H1 (cell line): Measurements from ENCODE around the gene NCOA5. TPM values are rescaled to one million over a fixed set of nuclear protein-coding genes. Genes with fewer than 3 reads are reported as not detected.
A peak's percentile ranks its signal among the peaks of the same experiment; 100 is the strongest.

Experiments used
- CTCF ChIA-PET: fragments of 300-600 bp; sonication (Branson Sonifier 250); formaldehyde crosslinking; loops from one replicate; lab custom pipeline; 2021; ENCODE audit not compliant: partially characterized antibody; lab: Charles Lee
- POLR2A ChIA-PET: fragments of 300-600 bp; sonication (Branson Sonifier 250); formaldehyde crosslinking; loops from one replicate; lab custom pipeline; 2021; ENCODE audit warnings: inconsistent platforms; ENCODE audit not compliant: partially characterized antibody; lab: Charles Lee
- DNase-seq, 2 experiments: peaks; one replicate each; pipeline versions ENCODE4 v3.0.0 to v3.0.0-alpha.2; 2010 to 2022; ENCODE audit warnings: low spot score in 2 of 2, low read depth in 1 of 2, mixed read lengths in 1 of 2
- FAIRE-seq: peaks from 2 replicates; lab custom pipeline; 2011; peaks lifted over from hg19 to GRCh38; lab: Jason Lieb, UNC
- H2AFZ ChIP-seq: 2 replicates; pipeline ENCODE4 v1.8.1; 2012; ENCODE audit warnings: low read length, inconsistent platforms
- H2AK5ac ChIP-seq: 2 replicates; pipeline ENCODE4 v1.6.1; 2013; ENCODE audit warnings: low read depth, low read length
- H2BK120ac ChIP-seq: replicated peaks from 2 replicates; pipeline ENCODE3; 2013; ENCODE audit warnings: low read depth, low read length, inconsistent platforms
- H2BK12ac ChIP-seq: 2 replicates; pipeline ENCODE4 v1.6.1; 2013; ENCODE audit warnings: low read depth, low read length
- H2BK15ac ChIP-seq: 2 replicates; pipeline ENCODE4 v1.6.1; 2013; ENCODE audit warnings: low read length
- H2BK20ac ChIP-seq: 2 replicates; pipeline ENCODE4 v1.6.1; 2013; ENCODE audit warnings: low read length
- H2BK5ac ChIP-seq: 2 replicates; pipeline ENCODE4 v1.6.1; 2013; ENCODE audit warnings: low read depth, low read length
- H3K14ac ChIP-seq: 2 replicates; pipeline ENCODE4 v1.6.1; 2013; ENCODE audit warnings: inconsistent platforms; ENCODE audit not compliant: insufficient read length
- H3K18ac ChIP-seq: 2 replicates; pipeline ENCODE4 v1.6.1; 2013; ENCODE audit warnings: low read length; ENCODE audit errors: extremely low read depth
- H3K23ac ChIP-seq: 2 replicates; pipeline ENCODE4 v1.6.1; 2013; ENCODE audit warnings: inconsistent platforms; ENCODE audit not compliant: insufficient read length
- H3K23me2 ChIP-seq: 2 replicates; pipeline ENCODE4 v1.6.1; 2013; ENCODE audit warnings: low read depth, low read length
- H3K27ac ChIP-seq: 2 replicates; pipeline ENCODE4 v1.6.1; 2011; ENCODE audit warnings: low read depth, low read length, inconsistent platforms
- H3K27me3 ChIP-seq, 4 experiments: replicated peaks in 1 of 4; 1 replicate in 1 of 4; 2 replicates in 3 of 4; pipeline versions ENCODE4 v1.6.1 to v1.8.1; 2011 to 2013; ENCODE audit warnings: low read length in 3 of 4, mild to moderate bottlenecking in 3 of 4, inconsistent platforms in 2 of 4, mixed read lengths in 2 of 4, moderate library complexity in 1 of 4; ENCODE audit not compliant: control insufficient read depth in 3 of 4, insufficient read depth in 3 of 4; ENCODE audit errors: extremely low read depth in 1 of 4
- H3K36me3 ChIP-seq, 4 experiments: 2 replicates each; pipeline versions ENCODE4 v1.6.1 to v1.8.1; 2011 to 2013; ENCODE audit warnings: mild to moderate bottlenecking in 4 of 4, low read length in 3 of 4, moderate library complexity in 2 of 4, control low read depth in 1 of 4, inconsistent platforms in 1 of 4; ENCODE audit not compliant: insufficient read depth in 4 of 4, control insufficient read depth in 2 of 4
- H3K4ac ChIP-seq: replicated peaks from 2 replicates; pipeline ENCODE3; 2013; ENCODE audit warnings: low read length, low read depth, mixed read lengths, inconsistent platforms; ENCODE audit not compliant: insufficient read length
- H3K4me1 ChIP-seq, 4 experiments: replicated peaks in 1 of 4; 1 replicate in 1 of 4; 2 replicates in 3 of 4; pipeline versions ENCODE4 v1.6.1 to v1.8.1; 2011 to 2013; ENCODE audit warnings: low read length in 3 of 4, inconsistent platforms in 2 of 4, mixed read lengths in 1 of 4; ENCODE audit not compliant: insufficient read depth in 4 of 4, control insufficient read depth in 3 of 4
- H3K4me2 ChIP-seq, 2 experiments: 2 replicates each; pipeline versions ENCODE4 v1.6.1 to v1.8.1; 2011 to 2013; ENCODE audit warnings: low read depth in 2 of 2, low read length in 2 of 2, control low read depth in 1 of 2, inconsistent platforms in 1 of 2, mild to moderate bottlenecking in 1 of 2; ENCODE audit not compliant: insufficient read depth in 1 of 2
- H3K4me3 ChIP-seq, 4 experiments: fragments of 200-600, 300-600 bp in 1 of 4; sonication (generic), shearing (Covaris generic), sonication (Bioruptor Twin) in 1 of 4; 2 replicates each; pipeline versions ENCODE4 v1.5.1 to v1.8.1; 2011 to 2016; ENCODE audit warnings: low read length in 4 of 4, low read depth in 3 of 4, control low read depth in 2 of 4, inconsistent platforms in 2 of 4, mild to moderate bottlenecking in 2 of 4, mixed read lengths in 1 of 4, moderate library complexity in 1 of 4; ENCODE audit not compliant: insufficient read depth in 2 of 4; ENCODE audit errors: extremely low read depth in 1 of 4
- H3K56ac ChIP-seq: replicated peaks from 2 replicates; pipeline ENCODE3; 2013; ENCODE audit warnings: low read depth, mild to moderate bottlenecking, mixed read lengths, low read length, inconsistent platforms; ENCODE audit not compliant: insufficient read length
- H3K79me1 ChIP-seq: 2 replicates; pipeline ENCODE4 v1.6.1; 2013; ENCODE audit warnings: low read depth, low read length, control low read depth
- H3K79me2 ChIP-seq, 2 experiments: 2 replicates each; pipeline versions ENCODE4 v1.6.1 to v1.8.1; 2012 to 2013; ENCODE audit warnings: low read length in 2 of 2, mild to moderate bottlenecking in 2 of 2, inconsistent platforms in 1 of 2; ENCODE audit not compliant: insufficient read depth in 2 of 2, control insufficient read depth in 1 of 2
- H3K9ac ChIP-seq, 4 experiments: replicated peaks in 1 of 4; 1 replicate in 1 of 4; 2 replicates in 3 of 4; pipeline versions ENCODE4 v1.6.1 to v1.8.1; 2011 to 2013; ENCODE audit warnings: low read depth in 3 of 4, low read length in 3 of 4, control low read depth in 2 of 4, mild to moderate bottlenecking in 2 of 4, moderate library complexity in 2 of 4, inconsistent platforms in 1 of 4; ENCODE audit errors: extremely low read depth in 1 of 4
- H3K9me3 ChIP-seq, 2 experiments: 2 replicates each; pipeline versions ENCODE4 v1.6.1 to v1.8.1; 2012 to 2013; ENCODE audit warnings: mild to moderate bottlenecking in 2 of 2, moderate library complexity in 2 of 2, control low read depth in 1 of 2, inconsistent platforms in 1 of 2, low read depth in 1 of 2, low read length in 1 of 2, mixed read lengths in 1 of 2; ENCODE audit not compliant: insufficient read depth in 2 of 2
- H4K20me1 ChIP-seq, 2 experiments: replicated peaks in 1 of 2; 2 replicates each; pipeline versions ENCODE3 to v1.8.1; 2011 to 2013; ENCODE audit warnings: inconsistent platforms in 2 of 2, low read length in 2 of 2, mild to moderate bottlenecking in 1 of 2; ENCODE audit not compliant: insufficient read depth in 2 of 2, control insufficient read depth in 1 of 2
- H4K5ac ChIP-seq: 2 replicates; pipeline ENCODE4 v1.6.1; 2013; ENCODE audit warnings: low read length, low read depth, mixed read lengths, inconsistent platforms; ENCODE audit not compliant: insufficient read length
- H4K8ac ChIP-seq: 2 replicates; pipeline ENCODE4 v1.8.0; 2013; ENCODE audit warnings: mild to moderate bottlenecking, moderate library complexity, low read length, inconsistent platforms; ENCODE audit not compliant: insufficient read depth; ENCODE audit errors: extremely low read depth
- H4K91ac ChIP-seq: replicated peaks from 2 replicates; pipeline ENCODE3; 2013; ENCODE audit warnings: low read length, mixed read lengths, inconsistent platforms; ENCODE audit not compliant: insufficient read length
- BCL11A ChIP-seq, 2 experiments: IDR thresholded peaks; one replicate each; pipeline ENCODE4 v1.6.1; 2011; ENCODE audit warnings: low read depth in 2 of 2, low read length in 2 of 2, mild to moderate bottlenecking in 2 of 2
- GTF2F1 ChIP-seq: IDR thresholded peaks from 2 replicates; pipeline ENCODE4 v1.6.1; 2012; ENCODE audit warnings: low read depth, low read length, improper control_type of control experiment, borderline replicate concordance
- KDM4A ChIP-seq: IDR thresholded peaks from one replicate; pipeline ENCODE4 v1.7.1; 2012; ENCODE audit warnings: low read depth, mild to moderate bottlenecking, moderate library complexity, low read length, inconsistent platforms; ENCODE audit not compliant: severe bottlenecking
- NRF1 ChIP-seq: IDR thresholded peaks from 2 replicates; pipeline ENCODE4 v1.6.1; 2011; ENCODE audit warnings: mild to moderate bottlenecking, low read depth, low read length, improper control_type of control experiment
- SUZ12 ChIP-seq: fragments of 200-600 bp; sonication (generic); IDR thresholded peaks from 2 replicates; pipeline ENCODE4 v1.6.1; 2012; ENCODE audit warnings: mild to moderate bottlenecking, inconsistent platforms, low read length, moderate library complexity, mixed read lengths
- WGBS, 2 experiments: shearing (Covaris generic) in 1 of 2; methylation state at CpG; one replicate each; pipeline versions ENCODE4 v1.1.6 to v1.1.7; 2013 to 2015; ENCODE audit warnings: low lambda C conversion rate in 2 of 2, mixed read lengths in 2 of 2, inconsistent platforms in 1 of 2, low coverage in 1 of 2, missing lambda C conversion rate in 1 of 2; ENCODE audit not compliant: insufficient replicate concordance in 2 of 2, insufficient coverage in 1 of 2, insufficient read length in 1 of 2; ENCODE audit errors: extremely low coverage in 1 of 2, missing lambda C conversion rate in 1 of 2; 5-methylcytosine and 5-hydroxymethylcytosine counted together
- polyA plus RNA-seq, 7 experiments: library from polyadenylated mRNA; depleted of rRNA in 3 of 7; stranded (reverse) in 5 of 7; unstranded in 2 of 7; fragments of >200 nt in 5 of 7; fragments of 200-250 nt in 2 of 7; gene quantifications; 1 replicate in 5 of 7; 2 replicates in 1 of 7; 4 replicates in 1 of 7; pipeline versions ENCODE4 v1.2.1 to v1.2.3, GENCODE V29; 2011 to 2013; ENCODE audit warnings: missing spikeins in 2 of 7, mixed read lengths in 2 of 7
- total RNA-seq: library from RNA; stranded (reverse); fragmentation: NEBNext Ultra II Directional; extraction: Animal tissue kit (Norgen Biotek cat#: 25700); gene quantifications from 2 replicates; pipeline ENCODE4 v1.2.1, GENCODE V29; 2021
- TF ChIP-seq, protein P1 (sequence below): IDR thresholded peaks from 2 replicates; pipeline ENCODE4 v1.6.1; 2012; ENCODE audit warnings: inconsistent platforms
- TF ChIP-seq, protein P2 (sequence below): IDR thresholded peaks from 2 replicates; pipeline ENCODE4 v1.6.1; 2011; ENCODE audit warnings: low read length, improper control_type of control experiment
- TF ChIP-seq, protein P3 (sequence below): IDR thresholded peaks from 2 replicates; pipeline ENCODE4 v1.6.1; 2012; ENCODE audit warnings: inconsistent platforms

Gene NCOA5
- total and polyA plus RNA-seq, 2 of the 8 experiments (the other 6 are each of a cell fraction or from before 2014, with no cell fraction given), result 20.4 to 29.0 TPM

DNA sequence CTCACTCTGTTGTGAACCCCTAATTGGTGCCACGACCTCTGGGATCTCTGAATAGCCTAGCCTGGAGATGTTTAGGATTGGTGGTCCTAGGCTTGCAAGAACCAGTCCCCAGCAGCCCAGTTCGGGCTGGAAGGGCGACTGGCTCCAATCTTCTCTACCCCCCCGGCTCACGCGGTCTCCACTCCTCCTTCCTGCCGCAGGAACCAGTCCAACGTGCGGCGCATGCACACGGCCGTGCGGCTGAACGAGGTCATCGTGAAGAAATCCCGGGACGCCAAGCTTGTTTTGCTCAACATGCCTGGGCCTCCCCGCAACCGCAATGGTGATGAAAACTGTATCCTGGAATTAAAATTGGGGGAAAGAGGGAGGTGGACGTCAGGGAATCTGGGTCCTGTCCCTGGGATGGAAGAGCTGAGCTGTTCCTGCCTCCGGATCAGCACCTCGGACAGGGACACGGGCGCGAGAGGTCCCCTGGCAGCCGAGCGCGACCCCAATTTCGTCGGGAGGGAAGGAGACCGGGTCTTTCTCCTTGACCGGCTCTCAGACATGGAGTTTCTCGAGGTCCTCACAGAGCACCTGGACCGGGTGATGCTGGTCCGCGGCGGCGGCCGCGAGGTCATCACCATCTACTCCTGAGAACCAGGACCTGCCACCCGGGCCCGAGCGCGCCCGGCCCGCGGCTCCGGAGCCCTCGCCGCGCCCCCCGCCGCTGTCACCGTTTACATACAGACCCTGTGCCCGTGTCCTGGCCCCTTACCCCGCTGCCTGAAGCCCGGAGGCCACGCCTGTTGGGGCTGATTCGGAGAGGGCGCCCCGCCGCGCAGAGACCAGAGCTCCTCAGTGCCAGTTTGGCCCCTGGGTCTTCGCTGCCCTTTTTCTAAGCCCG, 32.5 kb downstream of the NCOA5 start:
- POLR2A ChIA-PET, result interaction anchor here (0.7 to 3.0 kb wide), 9 partner anchors 10 to 72 kb away, joined by 3 to 19 read pairs (median 6); no protein-coding TSS in a partner anchor
- Histone ChIP-seq H3K56ac (no peak overlapping the region), H2BK120ac (no peak overlapping the region), H3K4me2 (peak overlapping the region; percentile 78 to 88), H3K4me1 (peaks cover 0 to 14% (median 12%) of the 10 kb centered on the region in 4 experiments; a peak in 6 of 7 replicates), H3K79me1 (no peaks in the 10 kb centered on the region), H3K27ac (no peak overlapping the region), H2BK12ac (no peak overlapping the region), H3K18ac (no peak overlapping the region), H3K14ac (no peak overlapping the region), H2AFZ (no peak overlapping the region), H2AK5ac (no peak overlapping the region), H3K36me3 (peaks cover 4 to 8% (median 6%) of the 10 kb centered on the region in 4 experiments; a peak in 5 of 8 replicates), H3K4ac (no peak overlapping the region), H2BK20ac (no peak overlapping the region), H2BK5ac (no peak overlapping the region), H3K4me3 (peak overlapping the region in 3 of 4 experiments; percentile 28 to 57 (median 45); a peak in 6 of 8 replicates), H2BK15ac (no peak overlapping the region), H4K20me1 (peaks cover 6 to 28% of the 10 kb centered on the region in 2 experiments), H3K23me2 (peaks cover 10% of the 10 kb centered on the region; the same call in 1 of the 2 replicates), H4K91ac (no peak overlapping the region), H3K9me3 (no peaks in the 10 kb centered on the region), H3K23ac (no peak overlapping the region), H3K79me2 (no peaks in the 10 kb centered on the region), H4K5ac (no peak overlapping the region), H3K27me3 (peaks cover 4 to 52% (median 34%) of the 10 kb centered on the region in 4 experiments), H4K8ac (no peak overlapping the region; the same call in 1 of the 2 replicates), H3K9ac (no peak overlapping the region)
- 31% methylated on average over 47 of the region's 65 CpGs; no CpG with 5 or more reads in 1 of the 2 experiments for WGBS, 2 experiments
- DNase-seq (peak in 1 of 2 experiments; percentile 90), FAIRE-seq (no peak)
- CTCF ChIA-PET, result interaction anchor here (0.8 to 4.4 kb wide), 19 partner anchors 9 to 210 kb away, joined by 3 to 60 read pairs (median 9); partner anchors contain the start of gene SLC12A5
- TF ChIP-seq, protein P1, sequence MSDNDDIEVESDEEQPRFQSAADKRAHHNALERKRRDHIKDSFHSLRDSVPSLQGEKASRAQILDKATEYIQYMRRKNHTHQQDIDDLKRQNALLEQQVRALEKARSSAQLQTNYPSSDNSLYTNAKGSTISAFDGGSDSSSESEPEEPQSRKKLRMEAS, result peak; percentile 65
- TF ChIP-seq GTF2F1, result no peak
- TF ChIP-seq KDM4A, result peak; percentile 8
- no peak; the same call in 1 of the 2 replicates for TF ChIP-seq SUZ12
- no peak for TF ChIP-seq NRF1
- TF ChIP-seq, protein P2, sequence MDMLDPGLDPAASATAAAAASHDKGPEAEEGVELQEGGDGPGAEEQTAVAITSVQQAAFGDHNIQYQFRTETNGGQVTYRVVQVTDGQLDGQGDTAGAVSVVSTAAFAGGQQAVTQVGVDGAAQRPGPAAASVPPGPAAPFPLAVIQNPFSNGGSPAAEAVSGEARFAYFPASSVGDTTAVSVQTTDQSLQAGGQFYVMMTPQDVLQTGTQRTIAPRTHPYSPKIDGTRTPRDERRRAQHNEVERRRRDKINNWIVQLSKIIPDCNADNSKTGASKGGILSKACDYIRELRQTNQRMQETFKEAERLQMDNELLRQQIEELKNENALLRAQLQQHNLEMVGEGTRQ, result no peak
- TF ChIP-seq, protein P3, sequence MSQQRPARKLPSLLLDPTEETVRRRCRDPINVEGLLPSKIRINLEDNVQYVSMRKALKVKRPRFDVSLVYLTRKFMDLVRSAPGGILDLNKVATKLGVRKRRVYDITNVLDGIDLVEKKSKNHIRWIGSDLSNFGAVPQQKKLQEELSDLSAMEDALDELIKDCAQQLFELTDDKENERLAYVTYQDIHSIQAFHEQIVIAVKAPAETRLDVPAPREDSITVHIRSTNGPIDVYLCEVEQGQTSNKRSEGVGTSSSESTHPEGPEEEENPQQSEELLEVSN, result no peak
- no peak for TF ChIP-seq BCL11A (IDR thresholded peaks at IDR 0.05; ENCODE audit: low read depth in 2 of 2, low read length in 2 of 2)
